ENCODE measurements around the gene PITPNM1. TPM values are rescaled to one million over a fixed set of nuclear protein-coding genes. Genes with fewer than 3 reads are reported as not detected.

The PITPNM1 gene
- total RNA-seq, 1 experiment from 2014 or later, result 65.0 TPM

DNA sequence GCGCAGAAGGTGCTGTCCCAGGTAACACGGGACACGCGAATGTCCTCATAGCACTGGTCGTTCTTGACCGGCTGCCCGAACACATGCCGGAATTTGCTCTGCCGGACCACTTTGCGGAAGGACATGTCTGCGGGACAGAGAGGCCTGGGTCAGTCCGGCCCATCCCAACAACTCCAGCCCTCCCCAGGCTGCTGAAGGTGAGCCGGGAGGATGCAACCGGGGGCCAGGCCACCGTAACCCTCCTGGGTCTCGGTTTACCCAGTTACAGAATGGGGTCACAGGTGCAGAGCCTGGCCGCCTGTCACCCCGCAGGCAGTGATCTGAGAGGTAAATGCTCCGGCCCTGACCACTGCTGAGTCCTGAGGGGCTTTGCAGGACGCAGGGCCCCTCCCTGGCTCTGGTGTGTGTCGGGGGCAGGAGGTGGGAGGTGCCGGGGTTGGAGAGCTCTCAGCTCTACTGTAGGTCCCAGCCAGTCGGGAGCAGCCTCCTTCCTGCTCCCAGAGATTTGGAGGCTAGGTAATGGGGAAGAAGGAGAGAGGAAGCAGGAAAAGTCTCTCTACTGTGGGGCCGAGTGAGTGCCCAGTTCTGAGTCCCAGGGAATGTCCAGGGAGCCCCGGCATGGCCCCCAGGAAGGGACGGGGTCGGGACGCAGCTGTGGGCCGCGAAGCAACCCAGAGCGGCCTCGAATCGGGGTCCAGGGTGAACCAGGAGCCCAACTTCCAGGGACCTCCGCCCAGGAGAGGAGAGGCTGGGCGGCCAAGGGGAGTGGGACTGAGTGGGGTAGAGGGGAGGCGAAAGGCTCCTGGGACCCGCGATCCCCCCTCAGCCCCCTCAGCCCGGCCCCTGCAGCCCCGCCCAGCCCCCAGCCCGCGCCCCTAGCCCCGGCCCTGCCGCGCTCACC lies 62.4 kb downstream of the PITPNM1 start:
- TF ChIP-seq, protein P1, sequence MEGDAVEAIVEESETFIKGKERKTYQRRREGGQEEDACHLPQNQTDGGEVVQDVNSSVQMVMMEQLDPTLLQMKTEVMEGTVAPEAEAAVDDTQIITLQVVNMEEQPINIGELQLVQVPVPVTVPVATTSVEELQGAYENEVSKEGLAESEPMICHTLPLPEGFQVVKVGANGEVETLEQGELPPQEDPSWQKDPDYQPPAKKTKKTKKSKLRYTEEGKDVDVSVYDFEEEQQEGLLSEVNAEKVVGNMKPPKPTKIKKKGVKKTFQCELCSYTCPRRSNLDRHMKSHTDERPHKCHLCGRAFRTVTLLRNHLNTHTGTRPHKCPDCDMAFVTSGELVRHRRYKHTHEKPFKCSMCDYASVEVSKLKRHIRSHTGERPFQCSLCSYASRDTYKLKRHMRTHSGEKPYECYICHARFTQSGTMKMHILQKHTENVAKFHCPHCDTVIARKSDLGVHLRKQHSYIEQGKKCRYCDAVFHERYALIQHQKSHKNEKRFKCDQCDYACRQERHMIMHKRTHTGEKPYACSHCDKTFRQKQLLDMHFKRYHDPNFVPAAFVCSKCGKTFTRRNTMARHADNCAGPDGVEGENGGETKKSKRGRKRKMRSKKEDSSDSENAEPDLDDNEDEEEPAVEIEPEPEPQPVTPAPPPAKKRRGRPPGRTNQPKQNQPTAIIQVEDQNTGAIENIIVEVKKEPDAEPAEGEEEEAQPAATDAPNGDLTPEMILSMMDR (IDR thresholded peaks at IDR 0.05; ENCODE audit: insufficient read depth in 1 of 2, low read depth in 1 of 2, low read length in 1 of 2, severe bottlenecking in 1 of 2, unreplicated experiment in 1 of 2), result no peak
- intact Hi-C loops (cut with micrococcal nuclease; ENCODE audit: unreplicated experiment), result loop anchor here (1.0 to 5.0 kb wide), 6 partner anchors 14 to 91 kb away; partner anchors contain the start of genes AIP, CDK2AP2, PITPNM1 and RPS6KB2
- CTCF ChIA-PET, result interaction anchor here (0.6 to 2.1 kb wide), 7 partner anchors 17 to 174 kb away, joined by 3 to 11 read pairs (median 3); partner anchors contain the start of gene PPP1CA
- peak overlapping the region; percentile 90 for H3K4me3 Mint-ChIP-seq (ENCODE audit: unreplicated experiment)
- POLR2A ChIA-PET, result interaction anchor here (0.6 to 1.3 kb wide), 14 partner anchors 11 to 195 kb away, joined by 3 to 9 read pairs (median 6); partner anchors contain the start of genes PPP1CA and RPS6KB2
- H3K27me3 ChIP-seq (replicated peaks; ENCODE audit: control insufficient read depth, insufficient read depth, low read length), result no peaks in the 10 kb centered on the region
- H3K27ac Mint-ChIP-seq (ENCODE audit: unreplicated experiment), result peak overlapping the region; percentile 83
- DNase-seq, result no peak
- no peaks in the 10 kb centered on the region for H3K9me3 Mint-ChIP-seq (ENCODE audit: unreplicated experiment)
- peaks cover 70% of the 10 kb centered on the region for H3K36me3 Mint-ChIP-seq (ENCODE audit: insufficient read depth, unreplicated experiment)
- H3K4me3 ChIP-seq (ENCODE audit: low read depth, low read length), result peak overlapping the region; percentile 98
- peaks cover 20% of the 10 kb centered on the region for H3K4me1 ChIP-seq
- no peaks in the 10 kb centered on the region for H3K9me3 ChIP-seq
- peaks cover 9% of the 10 kb centered on the region for H3K4me1 Mint-ChIP-seq (ENCODE audit: low read depth, unreplicated experiment)
- BruUV-seq (replicated peaks), result no TSS peak
- peaks cover 17% of the 10 kb centered on the region for H3K36me3 ChIP-seq (ENCODE audit: control insufficient read depth, insufficient read depth, low read length)
- no peaks in the 10 kb centered on the region for H3K27me3 Mint-ChIP-seq (ENCODE audit: insufficient read depth, unreplicated experiment)

Small RNA genes within 50 kb of the gene (microRNA-seq; reads per million reads assigned to microRNA genes)
- gene MIR6752, result 1.1 reads per million

Other genes with a start within 250 kb of the PITPNM1 start
- gene GRK2, start 238.9 kb downstream of the PITPNM1 start, total RNA-seq (2022), result 113 and 120 TPM in 2 replicates
- 83.3 and 88.6 TPM in 2 replicates for gene ANKRD13D, start 216.1 kb downstream of the PITPNM1 start, total RNA-seq (2022)
- gene SSH3, start 201.8 kb downstream of the PITPNM1 start, total RNA-seq (2022), result 81.2 and 89.6 TPM in 2 replicates
- gene POLD4, start 151.8 kb downstream of the PITPNM1 start, total RNA-seq (2022), result 29.8 and 30.8 TPM in 2 replicates
- gene CLCF1, start 131.8 kb downstream of the PITPNM1 start, total RNA-seq (2022), result 4.5 and 5.8 TPM in 2 replicates
- gene RAD9A, start 113.4 kb downstream of the PITPNM1 start, total RNA-seq (2022), result 55.1 and 63.5 TPM in 2 replicates
- gene PPP1CA, start 103.5 kb downstream of the PITPNM1 start, total RNA-seq (2022), result 384 and 389 TPM in 2 replicates
- gene TBC1D10C, start 101.3 kb downstream of the PITPNM1 start, total RNA-seq (2022), result 0.26 TPM in 1 of 2 replicates, not detected in the other
- gene CARNS1, start 89.7 kb downstream of the PITPNM1 start, total RNA-seq (2022), result 0.09 and 0.28 TPM in 2 replicates
- 109 and 116 TPM in 2 replicates for gene RPS6KB2, start 76.9 kb downstream of the PITPNM1 start, total RNA-seq (2022)
- 0.27 TPM in 1 of 2 replicates, not detected in the other for gene PTPRCAP, start 67.7 kb downstream of the PITPNM1 start, total RNA-seq (2022)
- gene CORO1B, start 61.9 kb downstream of the PITPNM1 start, total RNA-seq (2022), result 172 and 176 TPM in 2 replicates
- gene GPR152, start 52.6 kb downstream of the PITPNM1 start, total RNA-seq (2022), result not detected in 2 replicates
- gene CABP4, start 50.0 kb downstream of the PITPNM1 start, total RNA-seq (2022), result not detected in 2 replicates
- 47.9 and 52.2 TPM in 2 replicates for gene TMEM134, start 36.1 kb downstream of the PITPNM1 start, total RNA-seq (2022)
- gene AIP, start 22.3 kb downstream of the PITPNM1 start, total RNA-seq (2022), result 110 and 112 TPM in 2 replicates
- 96.1 and 99.4 TPM in 2 replicates for gene CDK2AP2, start 2.8 kb upstream of the PITPNM1 start, total RNA-seq (2022)
- not detected in 2 replicates for gene CABP2, start 18.1 kb upstream of the PITPNM1 start, total RNA-seq (2022)
- 1,799 and 1,911 TPM in 2 replicates for gene GSTP1, start 78.4 kb upstream of the PITPNM1 start, total RNA-seq (2022)
- 358 and 375 TPM in 2 replicates for gene NDUFV1, start 101.6 kb upstream of the PITPNM1 start, total RNA-seq (2022)
- 15.0 and 18.1 TPM in 2 replicates for gene NUDT8, start 124.6 kb upstream of the PITPNM1 start, total RNA-seq (2022)
- not detected in 2 replicates for gene TBX10, start 134.4 kb upstream of the PITPNM1 start, total RNA-seq (2022)
- 2.4 and 4.2 TPM in 2 replicates for gene ACY3, start 145.4 kb upstream of the PITPNM1 start, total RNA-seq (2022)
- gene ALDH3B2, start 169.3 kb upstream of the PITPNM1 start, total RNA-seq (2022), result 0.26 and 0.54 TPM in 2 replicates